Stimulated activated CD8-positive, alpha-beta memory T cell treated with anti-CD3 and anti-CD28 coated beads, Interleukin-4, amount 100 ng/mL, for 48 hours (primary cell): ENCODE data around the gene CD74.

Experiments used
- DNase-seq: peaks from one replicate; pipeline ENCODE4 v3.0.0-alpha.2; 2020

Gene CD74

DNA sequence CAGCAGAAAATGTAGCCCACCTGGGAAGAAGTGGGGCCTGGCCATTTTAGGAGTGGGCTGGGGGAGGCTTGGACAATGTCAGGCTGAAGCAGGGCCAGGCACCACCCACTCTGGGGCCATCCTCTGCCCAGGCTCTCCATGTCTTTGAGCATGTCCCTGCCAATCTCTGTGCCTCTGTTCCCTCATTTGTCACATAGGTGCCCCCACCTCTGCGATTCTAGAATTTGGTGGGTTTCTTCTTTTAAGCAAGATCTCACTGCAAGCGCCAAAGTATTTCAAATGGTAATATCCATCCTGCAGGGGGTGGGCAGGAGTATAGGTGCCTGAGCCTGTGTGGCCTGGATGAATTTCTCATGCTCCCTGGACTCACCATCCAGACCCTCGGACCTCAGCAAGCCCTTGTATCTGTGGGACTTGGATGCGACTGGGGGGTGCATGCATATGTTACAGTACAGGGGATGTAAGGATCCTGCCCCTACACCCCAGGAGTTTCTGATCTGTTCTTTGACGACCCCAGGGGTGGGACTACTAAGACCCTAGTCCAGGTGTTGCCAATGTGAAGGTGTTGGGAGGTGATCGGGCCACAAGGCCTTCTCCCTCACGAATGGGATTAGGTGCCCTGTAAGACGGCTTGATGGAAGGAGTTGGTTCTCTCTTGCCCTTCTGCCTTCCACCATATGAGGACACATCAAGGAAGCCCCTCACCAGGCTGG lies 4.3 kb downstream of the CD74 start:
- no peak for DNase-seq

DNA sequence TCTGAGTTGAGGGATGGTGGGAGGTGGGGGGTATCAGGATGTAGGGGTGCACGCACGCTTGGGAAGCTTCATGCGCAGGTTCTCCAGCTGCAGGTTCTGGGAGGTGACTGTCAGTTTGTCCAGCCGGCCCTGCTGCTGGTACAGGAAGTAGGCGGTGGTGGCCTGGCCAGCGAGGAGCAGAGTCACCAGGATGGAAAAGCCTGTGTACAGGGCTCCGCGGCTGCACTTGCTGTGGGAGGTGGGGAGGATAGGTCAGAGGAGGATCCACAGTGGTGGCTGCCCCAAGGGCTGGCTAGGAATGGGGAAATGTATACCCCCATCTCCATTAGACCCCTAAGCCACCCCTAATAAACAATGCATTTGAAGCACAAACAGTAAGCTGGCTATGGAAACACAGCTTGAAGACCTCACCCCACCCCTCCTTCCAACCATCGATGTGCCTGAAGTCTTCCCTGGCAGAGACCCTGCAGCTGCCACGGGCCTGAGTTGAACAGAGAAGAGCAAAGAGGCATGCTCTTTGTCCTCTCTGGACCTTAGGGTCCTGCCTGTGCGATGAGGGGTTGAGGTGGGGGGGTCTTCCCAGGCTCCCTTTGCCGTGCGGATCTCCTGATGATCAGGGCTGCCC lies 5.5 kb downstream of the CD74 start:
- DNase-seq: no peak

DNA sequence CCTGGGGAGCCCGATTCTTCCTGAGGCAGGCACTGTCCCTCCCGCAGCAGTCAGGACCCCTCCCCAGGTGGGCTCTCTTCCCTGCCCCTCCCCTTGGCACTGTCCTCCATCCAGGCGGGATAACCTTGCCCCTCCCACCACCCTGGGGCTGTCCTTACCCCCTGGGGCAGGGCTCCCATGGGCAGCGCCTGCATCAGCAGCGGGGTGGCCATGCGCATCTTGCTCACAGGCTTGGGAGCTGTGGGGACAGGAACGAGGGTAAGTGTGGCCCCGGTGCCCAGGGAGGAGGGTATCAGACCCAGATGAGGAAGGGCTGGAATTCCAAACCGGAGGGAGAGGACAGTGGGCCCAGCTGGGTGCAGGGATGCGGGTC lies 6.0 kb downstream of the CD74 start:
- no peak for DNase-seq

DNA sequence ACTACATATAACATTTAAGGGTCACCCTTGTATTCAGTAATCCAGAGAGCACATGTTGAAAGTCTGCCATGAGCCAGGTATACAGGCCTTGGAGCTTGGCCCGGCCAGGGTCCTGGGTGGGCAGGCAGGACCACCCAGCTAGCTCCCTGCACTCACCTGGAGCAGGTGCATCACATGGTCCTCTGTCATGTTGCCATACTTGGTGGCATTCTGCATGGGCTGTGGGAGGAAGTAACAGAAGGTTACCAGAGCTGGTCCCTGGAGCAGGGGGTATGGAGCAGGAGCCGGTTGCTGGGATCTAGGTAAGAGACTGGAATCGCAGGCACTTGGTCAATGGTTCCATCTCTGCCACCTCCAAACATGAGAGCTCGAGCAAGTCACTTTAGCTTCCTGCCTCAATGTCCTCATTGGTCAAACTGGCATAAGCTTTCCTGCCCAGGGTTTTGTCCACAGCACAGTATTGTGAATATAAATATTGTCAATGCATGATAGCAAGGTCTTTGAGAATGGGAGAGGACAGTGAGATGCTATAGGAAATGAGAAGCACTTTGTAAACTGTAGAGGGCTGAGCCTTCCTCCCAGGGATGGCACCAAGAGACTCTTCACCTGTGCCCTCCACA lies 6.5 kb downstream of the CD74 start:
- no peak for DNase-seq

DNA sequence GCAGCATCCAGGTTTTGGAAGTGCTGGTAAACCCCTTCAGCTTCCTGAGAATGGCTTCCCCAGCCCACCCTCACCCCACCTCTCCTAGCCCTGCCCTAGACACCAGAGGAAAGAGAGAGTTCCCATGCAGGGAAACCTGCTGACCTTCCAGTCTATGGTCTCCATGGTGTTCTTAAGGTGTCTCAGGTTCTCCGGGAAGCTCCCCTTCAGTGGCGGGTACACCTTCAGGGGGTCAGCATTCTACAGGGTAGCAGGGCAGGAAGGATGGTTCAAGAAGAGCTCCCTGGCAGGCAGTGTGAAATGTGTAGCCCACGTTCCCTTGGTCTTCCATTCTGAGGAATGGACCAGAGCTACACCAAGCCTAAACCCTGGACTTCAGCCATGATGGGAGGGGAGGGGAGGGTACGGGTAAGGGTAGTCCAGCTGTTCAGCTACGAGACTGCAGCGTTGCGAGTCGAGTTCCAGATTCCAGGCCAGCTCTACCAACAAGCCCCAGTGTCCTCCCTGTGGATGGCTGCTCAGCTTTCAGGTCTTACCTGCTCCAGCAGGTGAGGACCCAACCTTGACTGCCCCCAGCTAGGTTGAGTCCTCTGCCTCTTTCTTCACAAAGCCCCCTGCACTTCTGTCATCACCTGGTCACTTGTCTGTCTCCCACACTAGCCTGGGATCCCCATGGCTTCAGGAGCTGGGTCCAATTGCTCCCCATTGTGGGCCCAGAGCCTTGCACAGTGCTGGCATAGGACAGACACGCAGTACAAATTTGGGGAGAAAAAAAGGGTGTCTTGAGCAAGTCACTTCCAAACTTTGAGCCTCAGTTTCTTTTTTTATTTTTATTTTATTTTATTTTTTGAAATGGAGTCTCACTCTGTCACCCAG lies 7.5 kb downstream of the CD74 start:
- DNase-seq: no peak

DNA sequence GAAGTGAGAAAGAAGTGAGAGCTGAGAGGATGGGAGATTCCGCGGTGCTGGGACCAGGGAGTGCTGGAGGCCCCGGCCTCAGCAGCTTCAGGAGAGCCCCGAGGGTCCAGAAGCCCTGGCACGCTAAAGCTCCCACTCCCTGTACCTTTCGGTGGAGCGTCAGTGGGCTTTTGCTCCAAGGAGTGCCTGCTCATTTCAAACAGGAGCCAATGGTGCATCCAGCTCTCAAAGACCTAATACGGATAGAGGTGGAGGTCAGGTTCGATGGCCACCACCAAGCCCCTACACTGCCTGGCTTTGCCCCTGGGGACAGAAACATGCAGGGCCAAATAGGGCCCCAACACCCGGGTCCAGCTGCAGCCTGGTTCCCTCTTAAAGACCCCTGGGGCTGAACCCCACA lies 8.2 kb downstream of the CD74 start:
- no peak for DNase-seq

DNA sequence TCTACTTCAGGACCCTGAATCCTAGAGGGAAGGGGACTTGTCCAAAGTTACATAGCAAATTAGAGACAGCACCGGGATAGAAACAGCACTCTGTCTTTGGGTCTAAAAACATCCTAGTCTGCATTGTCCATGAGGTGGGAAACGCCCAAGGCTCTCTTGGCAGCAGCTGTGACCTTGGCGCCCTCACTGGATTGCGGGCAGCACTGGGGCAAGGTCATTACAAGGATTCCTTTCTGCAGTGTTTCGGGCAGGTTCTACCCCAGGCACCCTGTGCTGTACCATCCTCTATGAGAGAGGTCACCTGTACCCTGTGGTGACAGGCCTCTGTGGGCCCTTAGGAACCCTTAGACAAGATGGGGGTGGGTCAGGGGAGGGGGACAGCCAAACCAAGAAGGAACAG lies 8.6 kb downstream of the CD74 start:
- DNase-seq: no peak

DNA sequence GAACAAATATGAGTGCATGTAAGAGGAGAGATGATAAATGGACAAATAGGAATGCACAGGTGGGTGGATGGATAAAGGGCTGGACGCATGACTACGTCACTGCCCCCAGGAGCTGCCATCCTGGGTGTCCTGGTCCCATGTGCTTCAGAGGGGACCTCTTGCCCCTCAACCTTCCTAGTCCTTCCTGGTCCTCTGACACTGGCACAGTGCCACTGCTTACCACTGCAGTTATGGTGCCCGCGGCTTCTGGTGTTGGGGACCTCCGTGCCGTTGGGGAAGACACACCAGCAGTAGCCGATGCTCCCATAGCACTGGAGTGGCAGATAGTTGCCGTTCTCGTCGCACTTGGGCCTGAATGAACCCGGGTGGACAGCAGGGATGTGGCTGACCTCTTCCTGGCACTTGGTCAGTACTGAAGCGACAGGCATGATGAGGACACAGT lies 9.8 kb downstream of the CD74 start:
- DNase-seq: no peak

DNA sequence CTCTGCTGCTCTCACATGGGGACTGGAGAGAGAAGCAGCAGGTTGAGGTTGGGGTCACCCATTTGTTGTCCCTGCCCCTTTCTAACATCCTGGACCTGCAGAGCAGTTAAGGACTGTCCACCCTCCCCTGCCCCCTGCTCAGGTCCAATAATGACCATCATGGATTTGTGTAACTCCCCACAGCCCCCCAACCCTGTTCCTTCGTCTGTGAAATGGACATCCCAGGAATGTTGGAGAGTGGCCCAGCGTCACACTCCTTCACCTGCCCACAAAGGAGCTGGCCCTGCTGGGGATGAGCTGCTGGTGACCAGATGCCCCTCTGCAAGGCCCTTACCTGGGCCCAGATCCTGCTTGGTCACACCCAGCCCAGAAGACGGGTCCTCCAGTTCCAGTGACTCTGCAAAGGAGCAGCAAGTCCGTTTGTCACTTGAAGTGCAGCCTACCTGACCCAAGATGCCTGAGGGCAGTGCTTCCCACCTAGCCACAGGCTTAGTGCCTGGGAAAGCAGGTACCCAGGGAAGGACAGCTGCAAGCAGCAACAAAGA lies 10.4 kb downstream of the CD74 start:
- no peak for DNase-seq

DNA sequence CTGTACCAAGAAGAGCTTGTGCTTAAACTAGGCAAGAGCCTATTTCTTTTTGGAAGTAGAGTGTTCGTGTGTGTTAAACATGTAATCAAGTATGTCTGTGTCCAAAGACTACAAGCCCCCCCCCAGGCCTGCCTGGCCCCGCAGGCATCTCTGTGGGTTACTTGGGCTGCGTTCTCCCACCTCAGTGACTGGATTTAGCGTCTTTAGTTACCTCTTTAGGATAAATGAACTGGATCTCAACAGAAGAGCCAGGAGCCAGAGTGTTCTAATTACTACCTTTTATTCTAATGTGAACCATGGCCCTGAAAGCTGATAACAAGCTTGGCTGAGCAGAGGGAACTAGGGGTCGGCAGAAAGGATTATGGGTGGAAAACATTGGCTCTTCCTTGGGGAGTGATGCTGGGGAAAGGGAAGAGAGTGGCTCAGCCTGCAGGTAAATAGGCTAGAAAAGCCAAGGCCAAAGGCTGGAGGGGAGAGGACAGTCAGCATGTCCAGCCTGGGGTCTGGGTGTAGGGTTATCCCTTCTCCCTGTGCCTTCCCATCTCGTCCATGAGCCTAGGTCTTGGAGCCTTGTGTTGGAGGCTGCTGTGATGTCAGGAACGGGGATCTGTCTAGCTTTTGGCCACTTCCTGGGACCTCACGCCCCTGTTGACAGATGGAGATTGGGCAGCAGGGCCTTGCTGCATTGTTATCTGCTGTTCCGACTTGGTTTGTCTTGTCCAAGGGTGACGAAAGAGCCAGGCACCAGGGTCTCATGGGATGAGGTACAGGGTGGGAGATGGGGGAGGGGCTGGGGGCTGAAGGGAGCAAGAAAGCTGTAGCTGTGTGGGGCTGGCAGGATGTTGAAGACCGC lies 11.1 kb downstream of the CD74 start:
- no peak for DNase-seq

DNA sequence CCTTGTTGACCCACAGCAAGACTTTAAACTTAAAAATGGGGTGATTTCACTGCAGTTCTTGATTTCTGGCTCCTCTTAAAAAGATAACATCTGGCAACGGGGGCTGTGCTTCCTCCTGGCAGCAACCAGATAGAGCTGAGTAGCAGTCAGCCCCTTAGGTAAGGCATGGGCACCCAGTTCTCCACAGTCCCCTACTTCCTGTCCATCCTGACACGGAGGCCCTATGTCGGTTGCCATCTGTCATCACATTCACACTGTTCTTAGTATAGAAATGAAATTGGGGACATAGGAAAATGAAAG lies 11.7 kb downstream of the CD74 start:
- DNase-seq: no peak

DNA sequence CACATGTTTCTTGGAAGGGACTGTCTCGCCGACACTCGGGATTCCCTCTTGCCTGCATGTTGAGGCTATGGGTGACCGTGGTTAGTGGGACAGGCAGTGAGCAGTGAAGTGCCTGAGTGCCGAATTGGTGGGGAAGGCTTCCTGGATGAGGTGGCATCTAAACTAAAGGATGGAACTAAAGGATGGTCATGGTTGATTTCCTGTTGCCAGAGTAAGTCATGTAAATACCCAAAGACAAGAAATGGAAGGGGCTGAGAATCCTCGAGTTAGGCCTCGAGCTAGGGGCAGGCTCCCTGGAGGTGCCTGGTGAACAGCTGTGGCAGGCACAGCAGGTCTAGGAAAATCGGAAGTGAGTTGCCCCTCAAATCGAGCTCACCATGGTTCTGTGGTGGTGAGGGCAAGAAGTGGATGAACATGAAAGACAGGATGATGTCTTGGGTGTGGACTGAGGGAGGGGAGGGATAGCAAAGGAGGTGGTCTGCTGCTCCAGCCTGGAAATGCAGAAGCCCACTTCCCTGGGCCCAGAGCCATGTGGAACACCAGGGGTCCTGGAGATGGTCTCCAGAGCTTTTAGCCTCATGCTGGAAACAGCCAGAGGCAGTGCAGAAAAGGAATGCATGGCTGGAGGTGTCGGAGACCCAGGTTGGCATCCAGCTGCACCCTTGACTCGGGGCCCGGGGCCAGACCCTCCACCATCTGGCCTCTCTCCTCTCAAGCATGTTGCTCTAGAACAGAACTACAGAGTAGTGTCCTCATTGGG lies 12.2 kb downstream of the CD74 start:
- no peak for DNase-seq

DNA sequence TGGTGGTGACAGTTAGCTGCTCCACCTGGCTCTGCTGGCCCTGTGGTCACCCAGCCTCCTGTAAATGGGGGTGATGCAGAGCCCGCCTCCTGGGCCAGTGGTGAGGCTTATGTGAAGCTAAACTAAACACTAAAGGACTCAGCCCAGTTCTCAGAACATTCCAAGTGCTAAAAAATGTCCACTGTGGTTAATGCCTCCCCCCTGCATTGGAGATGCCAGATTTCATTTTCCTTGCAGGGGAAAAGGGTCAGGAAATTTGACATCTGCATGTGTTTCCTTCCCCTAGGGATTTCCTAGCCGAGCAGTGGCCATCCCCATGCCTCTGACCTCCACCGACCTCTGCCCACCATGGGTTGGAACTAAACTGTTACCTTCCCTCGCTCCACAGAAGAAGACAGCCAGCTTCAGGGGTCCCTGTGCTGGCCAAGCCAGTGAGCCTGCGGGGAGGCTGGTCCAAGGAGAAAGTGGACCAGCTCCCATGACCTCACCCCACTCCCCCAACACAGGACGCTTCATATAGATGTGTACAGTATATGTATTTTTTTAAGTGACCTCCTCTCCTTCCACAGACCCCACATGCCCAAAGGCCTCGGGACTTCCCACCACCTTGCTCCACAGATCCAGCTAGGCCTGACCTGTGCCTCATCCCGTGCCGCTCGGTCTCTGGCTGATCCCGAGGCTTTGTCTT lies 13.0 kb downstream of the CD74 start:
- no peak for DNase-seq

DNA sequence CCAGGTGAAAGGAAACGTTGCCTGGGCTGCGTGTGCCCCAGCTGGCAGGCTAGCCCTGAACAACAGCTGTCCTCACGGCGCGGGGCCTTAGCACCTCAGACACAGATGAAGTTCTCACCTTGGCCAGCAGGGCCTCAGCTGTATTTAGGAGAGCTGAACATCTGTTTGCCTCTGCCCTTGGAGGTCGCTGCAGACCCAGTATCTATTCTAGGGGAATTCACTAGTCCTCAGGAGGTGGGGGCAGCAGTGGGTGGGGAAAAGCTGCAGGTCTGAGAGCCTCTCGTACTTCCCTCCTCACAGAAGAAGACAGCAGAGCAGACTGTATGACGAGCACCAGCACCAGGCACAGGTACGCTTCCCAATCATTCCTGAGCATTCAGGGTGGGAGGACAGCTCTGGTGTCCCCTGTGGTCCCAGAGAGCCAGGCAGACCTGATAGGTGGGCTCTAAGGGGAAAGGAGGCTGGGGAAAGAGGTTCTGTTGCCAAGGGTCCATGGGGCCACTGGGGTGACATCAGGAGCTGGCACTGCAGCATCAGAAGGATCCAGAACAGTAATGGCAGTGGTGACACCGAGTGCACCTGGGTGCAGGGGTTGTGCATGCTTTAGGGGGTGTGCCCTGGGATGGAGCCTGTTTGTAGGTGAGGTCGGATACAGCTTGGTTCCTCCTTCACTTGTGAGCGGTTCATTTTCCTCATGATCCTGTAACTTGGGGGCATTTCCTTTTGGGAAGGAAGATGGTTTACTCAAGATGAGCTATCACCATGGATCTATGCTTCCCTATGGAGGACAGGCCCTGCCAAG lies 13.8 kb downstream of the CD74 start:
- DNase-seq: no peak

DNA sequence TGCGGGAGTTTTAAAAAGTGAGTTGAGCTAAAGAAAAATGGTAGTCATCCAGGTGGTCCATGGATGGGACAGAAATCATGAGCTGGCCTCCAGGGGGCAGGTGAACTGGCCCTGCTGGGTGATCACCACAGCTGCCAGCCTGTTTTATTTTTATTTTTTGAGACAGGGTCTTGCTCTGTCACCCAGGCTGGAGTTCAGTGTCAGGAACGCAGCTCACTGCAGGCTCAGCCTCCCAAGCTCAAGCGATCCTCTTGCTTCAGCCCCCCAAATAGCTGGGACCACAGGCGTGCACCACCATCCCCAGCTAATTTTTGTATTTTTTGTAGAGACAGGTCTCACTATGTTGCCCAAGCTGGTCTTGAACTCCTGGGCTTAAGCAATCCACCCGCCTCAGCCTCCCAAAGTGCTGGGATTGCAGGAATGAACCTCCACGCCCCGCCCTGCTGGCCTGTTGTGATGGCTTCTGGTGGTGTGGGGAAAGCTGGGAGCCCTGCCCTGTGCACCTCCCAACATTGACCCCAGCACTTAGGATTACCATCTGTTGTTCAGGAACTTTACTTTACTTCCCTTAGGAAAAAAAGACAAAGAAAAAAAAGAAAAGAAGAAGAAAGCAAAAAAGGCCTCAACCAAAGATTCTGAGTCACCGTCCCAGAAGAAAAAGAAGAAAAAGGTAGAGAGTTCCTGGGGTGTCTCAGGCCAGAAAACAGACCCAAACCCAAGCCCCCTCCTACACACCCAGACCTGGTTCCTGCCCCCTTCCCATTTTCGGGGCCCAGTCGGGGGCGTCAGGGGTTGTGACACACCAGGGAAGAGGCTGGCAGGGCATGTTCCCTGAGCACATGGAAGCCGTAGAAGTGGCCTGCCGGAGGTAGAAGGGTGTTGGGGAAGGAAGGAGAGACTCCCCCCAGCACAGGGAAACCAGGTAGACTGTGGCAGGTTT lies 14.7 kb downstream of the CD74 start:
- no peak for DNase-seq

DNA sequence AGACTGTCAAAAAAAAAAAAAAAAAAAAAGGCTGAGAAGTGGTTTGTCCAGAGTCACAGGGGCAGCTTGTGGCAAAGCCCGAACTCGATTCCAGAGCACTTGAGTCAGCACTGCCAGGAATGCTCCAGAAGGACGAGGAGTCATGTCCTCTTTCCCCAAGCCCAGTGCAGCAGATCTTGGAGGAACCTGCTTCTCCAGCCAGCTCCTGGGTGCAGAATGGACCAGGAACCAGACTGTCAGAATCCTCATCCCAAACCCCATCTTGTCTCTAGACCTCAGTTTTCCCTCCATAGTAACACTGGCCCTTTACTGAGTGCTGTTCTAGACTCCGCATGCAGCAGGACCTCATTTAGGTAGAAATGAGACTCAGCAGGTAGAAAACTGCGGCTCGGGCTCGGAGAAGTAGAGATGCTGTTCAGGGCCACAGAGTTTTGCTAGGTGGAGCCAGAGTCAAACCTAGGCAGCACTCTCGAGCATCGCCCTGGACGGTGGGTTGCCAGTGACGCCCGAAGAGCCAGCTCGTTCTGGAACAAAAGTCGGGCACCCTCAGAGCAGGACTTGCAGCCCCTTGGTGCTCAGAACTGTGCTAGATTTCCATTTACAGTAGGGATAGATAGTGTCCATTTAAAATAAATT lies 15.4 kb downstream of the CD74 start:
- no peak for DNase-seq

DNA sequence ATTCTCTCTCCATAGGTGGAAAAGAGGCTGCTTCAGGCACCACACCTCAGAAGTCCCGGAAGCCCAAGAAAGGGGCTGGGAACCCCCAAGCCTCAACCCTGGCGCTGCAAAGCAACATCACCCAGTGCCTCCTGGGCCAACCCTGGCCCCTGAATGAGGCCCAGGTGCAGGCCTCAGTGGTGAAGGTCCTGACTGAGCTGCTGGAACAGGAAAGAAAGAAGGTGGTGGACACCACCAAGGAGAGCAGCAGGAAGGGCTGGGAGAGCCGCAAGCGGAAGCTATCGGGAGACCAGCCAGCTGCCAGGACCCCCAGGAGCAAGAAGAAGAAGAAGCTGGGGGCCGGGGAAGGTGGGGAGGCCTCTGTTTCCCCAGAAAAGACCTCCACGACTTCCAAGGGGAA lies 16.4 kb downstream of the CD74 start:
- DNase-seq: no peak

DNA sequence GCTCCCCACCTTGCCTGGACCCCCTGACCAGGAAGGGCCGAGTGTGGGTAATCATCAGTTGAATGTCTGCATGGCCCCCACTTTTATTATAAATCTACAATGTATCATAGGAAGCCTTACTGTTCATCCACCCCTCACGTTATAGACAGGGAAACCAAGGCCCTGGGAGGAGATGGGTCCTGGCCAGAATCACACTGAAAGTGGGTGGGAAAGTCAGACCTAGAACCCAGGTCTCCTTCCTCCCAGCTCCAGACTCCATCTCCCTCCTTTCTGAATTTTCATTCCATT lies 17.1 kb downstream of the CD74 start:
- no peak for DNase-seq
